HL-60 (cell line): ENCODE results near the gene LHFPL6.

Experiments
- DNase-seq, 2 experiments: peaks; one replicate each; pipeline ENCODE4 v3.0.0-alpha.2; 2010 to 2020; ENCODE audit warnings: low read depth in 1 of 2, low spot score in 1 of 2
- H3K27ac ChIP-seq: fragments of 250-450 bp; sonication (Bioruptor Pico); replicated peaks from 2 replicates; pipeline ENCODE4 v1.5.1; 2020; ENCODE audit warnings: mild to moderate bottlenecking, moderate library complexity
- H3K27me3 ChIP-seq: fragments of 250-450 bp; sonication (Bioruptor Pico); 2 replicates; pipeline ENCODE4 v1.5.1; 2021; ENCODE audit warnings: mild to moderate bottlenecking, moderate library complexity; ENCODE audit not compliant: insufficient read depth, poor library complexity, severe bottlenecking
- H3K4me3 ChIP-seq: replicated peaks from 2 replicates; pipeline ENCODE4 v1.5.1; 2011; ENCODE audit warnings: mild to moderate bottlenecking, control low read depth, low read length; ENCODE audit not compliant: insufficient read depth
- GABPA ChIP-seq: IDR thresholded peaks from 2 replicates; pipeline ENCODE4 v1.6.1; 2012; ENCODE audit warnings: low read depth
- POLR2AphosphoS5 ChIP-seq: IDR thresholded peaks from 2 replicates; pipeline ENCODE4 v1.6.1; 2012; ENCODE audit warnings: low read depth
- SPI1 ChIP-seq: IDR thresholded peaks from 2 replicates; pipeline ENCODE4 v1.6.1; 2012; ENCODE audit warnings: low read depth, mild to moderate bottlenecking, borderline replicate concordance
- TF ChIP-seq, protein P1 (sequence below): IDR thresholded peaks from 2 replicates; pipeline ENCODE4 v1.6.1; 2012; ENCODE audit warnings: low read depth; ENCODE audit not compliant: insufficient replicate concordance
- TF ChIP-seq, protein P2 (sequence below): IDR thresholded peaks from one replicate; pipeline ENCODE4 v1.5.1; 2011; ENCODE audit warnings: low read length, control low read depth, inconsistent platforms; ENCODE audit not compliant: insufficient read depth

The LHFPL6 gene

DNA sequence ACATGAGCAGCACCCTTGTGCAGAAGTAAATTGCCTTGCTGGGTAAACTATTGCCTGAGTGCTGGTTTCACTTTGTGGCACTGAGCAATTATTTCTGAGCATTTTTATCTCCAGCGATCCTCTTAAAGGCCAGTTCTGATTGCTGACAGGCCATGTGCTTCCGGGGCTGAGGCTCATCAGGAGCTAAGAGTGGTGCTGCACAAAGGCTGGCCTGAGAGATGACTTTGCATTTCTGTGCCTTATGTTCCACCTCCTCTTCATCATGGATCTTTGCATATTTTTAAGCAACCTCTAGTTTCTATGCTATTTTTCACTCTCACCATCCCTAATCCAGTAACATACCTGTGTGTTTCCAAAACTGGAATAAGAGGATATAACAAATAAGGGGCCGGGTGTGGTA, 34.9 kb upstream of the LHFPL6 start:
- no peak for DNase-seq
- Histone ChIP-seq H3K4me3 (no peak overlapping the region), H3K27me3 (no peaks in the 10 kb centered on the region), H3K27ac (no peak overlapping the region)
- TF ChIP-seq SPI1: no peak
- TF ChIP-seq, protein P1, sequence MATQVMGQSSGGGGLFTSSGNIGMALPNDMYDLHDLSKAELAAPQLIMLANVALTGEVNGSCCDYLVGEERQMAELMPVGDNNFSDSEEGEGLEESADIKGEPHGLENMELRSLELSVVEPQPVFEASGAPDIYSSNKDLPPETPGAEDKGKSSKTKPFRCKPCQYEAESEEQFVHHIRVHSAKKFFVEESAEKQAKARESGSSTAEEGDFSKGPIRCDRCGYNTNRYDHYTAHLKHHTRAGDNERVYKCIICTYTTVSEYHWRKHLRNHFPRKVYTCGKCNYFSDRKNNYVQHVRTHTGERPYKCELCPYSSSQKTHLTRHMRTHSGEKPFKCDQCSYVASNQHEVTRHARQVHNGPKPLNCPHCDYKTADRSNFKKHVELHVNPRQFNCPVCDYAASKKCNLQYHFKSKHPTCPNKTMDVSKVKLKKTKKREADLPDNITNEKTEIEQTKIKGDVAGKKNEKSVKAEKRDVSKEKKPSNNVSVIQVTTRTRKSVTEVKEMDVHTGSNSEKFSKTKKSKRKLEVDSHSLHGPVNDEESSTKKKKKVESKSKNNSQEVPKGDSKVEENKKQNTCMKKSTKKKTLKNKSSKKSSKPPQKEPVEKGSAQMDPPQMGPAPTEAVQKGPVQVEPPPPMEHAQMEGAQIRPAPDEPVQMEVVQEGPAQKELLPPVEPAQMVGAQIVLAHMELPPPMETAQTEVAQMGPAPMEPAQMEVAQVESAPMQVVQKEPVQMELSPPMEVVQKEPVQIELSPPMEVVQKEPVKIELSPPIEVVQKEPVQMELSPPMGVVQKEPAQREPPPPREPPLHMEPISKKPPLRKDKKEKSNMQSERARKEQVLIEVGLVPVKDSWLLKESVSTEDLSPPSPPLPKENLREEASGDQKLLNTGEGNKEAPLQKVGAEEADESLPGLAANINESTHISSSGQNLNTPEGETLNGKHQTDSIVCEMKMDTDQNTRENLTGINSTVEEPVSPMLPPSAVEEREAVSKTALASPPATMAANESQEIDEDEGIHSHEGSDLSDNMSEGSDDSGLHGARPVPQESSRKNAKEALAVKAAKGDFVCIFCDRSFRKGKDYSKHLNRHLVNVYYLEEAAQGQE: no peak
- no peak for TF ChIP-seq GABPA
- no peak for TF ChIP-seq POLR2AphosphoS5
- TF ChIP-seq, protein P2, sequence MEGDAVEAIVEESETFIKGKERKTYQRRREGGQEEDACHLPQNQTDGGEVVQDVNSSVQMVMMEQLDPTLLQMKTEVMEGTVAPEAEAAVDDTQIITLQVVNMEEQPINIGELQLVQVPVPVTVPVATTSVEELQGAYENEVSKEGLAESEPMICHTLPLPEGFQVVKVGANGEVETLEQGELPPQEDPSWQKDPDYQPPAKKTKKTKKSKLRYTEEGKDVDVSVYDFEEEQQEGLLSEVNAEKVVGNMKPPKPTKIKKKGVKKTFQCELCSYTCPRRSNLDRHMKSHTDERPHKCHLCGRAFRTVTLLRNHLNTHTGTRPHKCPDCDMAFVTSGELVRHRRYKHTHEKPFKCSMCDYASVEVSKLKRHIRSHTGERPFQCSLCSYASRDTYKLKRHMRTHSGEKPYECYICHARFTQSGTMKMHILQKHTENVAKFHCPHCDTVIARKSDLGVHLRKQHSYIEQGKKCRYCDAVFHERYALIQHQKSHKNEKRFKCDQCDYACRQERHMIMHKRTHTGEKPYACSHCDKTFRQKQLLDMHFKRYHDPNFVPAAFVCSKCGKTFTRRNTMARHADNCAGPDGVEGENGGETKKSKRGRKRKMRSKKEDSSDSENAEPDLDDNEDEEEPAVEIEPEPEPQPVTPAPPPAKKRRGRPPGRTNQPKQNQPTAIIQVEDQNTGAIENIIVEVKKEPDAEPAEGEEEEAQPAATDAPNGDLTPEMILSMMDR: no peak

DNA sequence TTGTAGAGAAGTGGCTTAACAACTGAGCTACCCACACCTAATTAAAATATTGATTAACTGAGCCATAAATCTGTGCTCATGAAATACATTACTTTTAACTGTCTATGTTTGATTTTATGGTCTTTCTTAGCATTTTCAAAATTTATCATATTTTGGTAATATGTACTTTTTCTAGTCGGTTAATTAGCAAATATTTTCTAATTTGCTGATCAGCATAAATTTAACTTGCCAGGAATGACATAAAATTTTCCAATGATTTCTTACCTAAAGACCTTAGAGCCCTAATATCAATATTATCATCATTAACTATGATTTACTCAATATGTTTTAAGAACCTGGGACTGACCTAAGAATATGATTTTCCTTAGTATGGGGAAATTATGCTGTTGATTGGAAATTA, 32.6 kb upstream of the LHFPL6 start:
- H3K27me3 ChIP-seq: no peaks in the 10 kb centered on the region
- no peak overlapping the region for H3K4me3 ChIP-seq
- DNase-seq: no peak
- no peak for TF ChIP-seq POLR2AphosphoS5
- TF ChIP-seq GABPA: no peak
- TF ChIP-seq SPI1: no peak
- TF ChIP-seq, protein P2: no peak
- TF ChIP-seq, protein P1: no peak
- no peak overlapping the region for H3K27ac ChIP-seq

DNA sequence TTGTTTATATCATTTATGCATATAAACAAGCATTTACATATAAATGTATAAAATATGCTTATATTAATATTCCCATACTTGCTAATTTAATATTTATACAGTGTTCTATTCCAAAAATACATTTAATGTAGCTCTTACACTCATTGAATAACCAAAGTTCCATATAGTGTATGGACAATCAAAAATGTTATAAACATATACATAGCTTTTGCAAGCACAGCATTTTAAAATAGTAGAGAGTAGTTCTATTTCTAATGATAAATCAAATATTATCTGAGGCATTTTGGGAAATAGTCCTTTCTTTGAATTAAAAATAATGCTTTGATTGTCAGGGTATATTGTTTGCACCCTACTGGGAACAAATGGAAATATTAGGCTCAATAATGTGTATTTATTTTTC, 30.0 kb upstream of the LHFPL6 start:
- Histone ChIP-seq H3K4me3 (no peak overlapping the region), H3K27ac (no peak overlapping the region), H3K27me3 (no peaks in the 10 kb centered on the region)
- DNase-seq: no peak
- TF ChIP-seq, protein P1: no peak
- TF ChIP-seq, protein P2: no peak
- TF ChIP-seq GABPA (no peak), POLR2AphosphoS5 (no peak), SPI1 (no peak)
